Activated naive CD4-positive, alpha-beta T cell treated with anti-CD3 and anti-CD28 coated beads, Interleukin-2, amount 50 U/mL, for 72 hours (primary cell): ENCODE results near the gene APIP. TPM values are rescaled to one million over a fixed set of nuclear protein-coding genes. Genes with fewer than 3 reads are reported as not detected.

Source experiments
- ATAC-seq, 2 donors: fragments of 150-1000 bp; cut with Tn5 transposase; 2 replicates each; pipeline ENCODE4 v1.10.0; 2021; ENCODE audit warnings: mild to moderate bottlenecking in 2 of 2, moderate library complexity in 2 of 2
- DNase-seq, 2 donors: peaks; one replicate each; pipeline ENCODE4 v3.0.0; 2021 to 2022; ENCODE audit warnings: low spot score in 2 of 2
- H3K27ac Mint-ChIP-seq, 2 donors: one replicate each; pipeline ENCODE4 v1.8.0; 2022; ENCODE audit warnings: mild to moderate bottlenecking in 2 of 2, mixed read lengths in 2 of 2
- H3K36me3 Mint-ChIP-seq, 2 donors: one replicate each; pipeline ENCODE4 v1.8.0; 2022; ENCODE audit warnings: mixed read lengths in 2 of 2
- H3K9me3 Mint-ChIP-seq, 2 donors: one replicate each; pipeline ENCODE4 v1.8.0; 2022; ENCODE audit warnings: mixed read lengths in 2 of 2
- total RNA-seq, 2 donors: library from RNA; stranded (reverse); gene quantifications; one replicate each; pipeline ENCODE4 v1.2.3, GENCODE V29; 2022

Gene APIP, protein sequence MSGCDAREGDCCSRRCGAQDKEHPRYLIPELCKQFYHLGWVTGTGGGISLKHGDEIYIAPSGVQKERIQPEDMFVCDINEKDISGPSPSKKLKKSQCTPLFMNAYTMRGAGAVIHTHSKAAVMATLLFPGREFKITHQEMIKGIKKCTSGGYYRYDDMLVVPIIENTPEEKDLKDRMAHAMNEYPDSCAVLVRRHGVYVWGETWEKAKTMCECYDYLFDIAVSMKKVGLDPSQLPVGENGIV
- total RNA-seq = 10 to 100 TPM; 29.4 to 30.1 TPM

DNA sequence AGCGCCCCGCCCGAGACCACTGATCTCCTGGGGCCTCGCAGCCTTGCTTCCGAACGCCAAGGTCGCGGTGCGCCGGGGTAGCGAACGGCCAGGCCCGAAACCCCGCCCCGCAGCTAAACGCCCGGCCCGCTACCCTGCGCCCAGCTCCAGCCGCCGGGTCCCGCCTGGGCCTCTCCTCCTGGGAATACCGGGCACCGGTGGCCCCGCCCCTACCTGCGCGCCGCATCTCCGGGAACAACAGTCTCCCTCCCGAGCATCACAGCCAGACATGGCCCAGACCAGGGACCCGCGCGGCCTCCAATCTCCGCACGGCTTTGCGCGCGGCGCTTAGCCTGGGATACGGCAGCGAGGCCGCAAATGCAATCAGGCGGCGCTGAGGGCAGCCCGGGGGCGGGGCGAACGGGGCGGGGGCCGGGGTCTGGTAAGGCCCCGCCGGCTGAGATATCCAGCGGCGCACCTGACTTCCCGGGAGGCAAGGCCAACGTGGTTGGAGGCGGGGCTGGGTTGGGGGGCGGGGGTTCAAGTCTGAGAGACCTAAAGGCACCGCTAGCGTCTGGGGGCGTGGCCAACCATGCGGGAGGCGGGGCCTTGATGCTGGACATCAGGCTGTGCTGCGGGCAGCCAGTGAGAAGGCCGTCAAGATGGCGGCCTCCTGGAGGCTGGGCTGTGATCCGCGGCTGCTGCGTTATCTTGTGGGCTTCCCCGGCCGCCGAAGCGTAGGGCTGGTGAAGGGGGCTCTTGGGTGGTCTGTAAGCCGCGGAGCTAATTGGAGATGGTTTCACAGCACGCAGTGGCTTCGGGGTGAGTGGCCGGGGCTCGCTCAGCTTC lies at the start of gene APIP, which contains the start of gene PDHX:
Gene APIP, minus strand, starts transcription at position 365 of the 828 bp plus-strand sequence. Its CDS starts 95 bp downstream, at position 270.
Gene PDHX, plus strand, starts transcription at position 604 of the 828 bp plus-strand sequence. Its CDS starts 38 bp downstream, at position 642.
- Mint-ChIP-seq H3K9me3 (peaks cover 0 to 5% of the 10 kb centered on the region in 2 donors), H3K36me3 (peaks cover 20 to 31% of the 10 kb centered on the region in 2 donors), H3K27ac (peak within 1 kb of the TSS; percentile 98 to 99)
- ATAC-seq (peak; percentile 91 to 94), DNase-seq (peak; percentile 96 to 97)

DNA sequence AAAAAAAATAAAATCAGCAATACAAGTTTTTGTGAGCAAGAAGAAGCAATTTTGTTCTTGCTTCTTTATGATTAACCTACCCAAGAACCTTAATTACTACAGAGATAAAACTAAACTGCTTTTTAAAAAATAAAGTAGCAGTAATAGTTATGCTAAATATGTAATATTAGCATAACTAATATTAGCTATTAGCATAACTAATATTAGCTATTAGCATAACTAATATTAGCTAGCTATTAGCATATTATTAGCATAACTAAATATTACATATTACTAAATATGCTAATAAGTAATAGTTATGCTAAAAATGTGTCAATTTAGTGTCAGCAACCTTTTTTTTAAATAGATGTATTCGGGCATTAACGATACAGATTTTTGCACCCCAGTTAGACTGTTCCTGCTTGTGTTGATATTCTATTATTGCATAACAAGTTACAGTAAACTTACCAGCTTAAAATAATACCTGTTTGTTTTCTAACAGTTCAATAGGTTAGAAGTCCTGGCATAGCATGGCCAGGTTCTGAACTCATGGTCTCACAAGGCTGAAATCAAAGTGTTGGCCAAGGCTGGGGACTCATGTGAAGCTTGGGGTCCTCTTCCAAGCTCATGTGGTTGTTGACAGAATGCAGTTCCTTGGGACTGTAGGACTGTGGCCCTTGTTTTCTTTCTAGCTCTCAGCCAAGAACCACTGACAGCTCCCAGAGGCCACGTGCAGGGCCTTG lies 48.6 kb upstream of the APIP start:
- no peak overlapping the region for H3K27ac Mint-ChIP-seq
- DNase-seq = no peak
- no peaks in the 10 kb centered on the region for H3K9me3 Mint-ChIP-seq
- H3K36me3 Mint-ChIP-seq = peaks cover 4 to 11% of the 10 kb centered on the region in 2 donors
- ATAC-seq = no peak

DNA sequence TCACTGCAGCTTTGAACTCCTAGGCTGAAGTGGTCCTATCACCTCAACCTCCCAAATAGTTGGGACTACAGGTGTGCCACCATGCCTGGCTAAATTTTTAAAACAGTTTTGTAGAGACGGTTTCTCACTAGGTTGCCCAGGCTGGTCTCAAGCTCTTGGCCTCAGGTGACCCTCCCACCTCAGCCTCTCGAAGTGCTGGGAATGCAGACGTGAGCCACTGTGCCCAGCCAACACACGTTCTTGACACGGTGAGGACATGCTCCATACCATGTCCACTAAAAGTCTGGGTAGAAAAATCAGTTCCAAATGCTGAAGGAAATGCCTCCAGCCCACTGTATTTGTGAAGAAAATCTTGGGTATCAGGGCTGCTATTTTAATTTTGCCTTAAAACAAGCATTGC lies 47.2 kb upstream of the APIP start:
- no peak overlapping the region for H3K27ac Mint-ChIP-seq
- ATAC-seq (no peak), DNase-seq (no peak)

DNA sequence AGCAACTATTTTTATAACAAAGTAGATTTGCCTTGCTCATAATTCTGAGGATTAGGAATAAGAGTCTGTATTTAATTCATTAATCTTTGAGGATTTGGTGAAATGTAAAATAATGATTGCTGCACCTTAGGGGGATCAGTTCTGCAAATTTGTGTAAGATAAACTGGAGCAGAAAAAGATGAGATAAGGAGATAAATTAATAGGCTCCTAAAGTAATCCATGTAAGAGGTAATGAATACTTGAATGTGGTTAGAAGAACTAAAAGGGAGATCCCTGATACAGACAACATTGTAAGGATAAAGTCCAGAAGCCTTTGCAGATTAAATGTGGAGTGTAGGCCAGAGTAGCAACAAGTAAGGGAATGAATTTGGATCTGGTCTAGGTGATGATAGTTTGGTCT lies 45.9 kb upstream of the APIP start:
- ATAC-seq (no peak), DNase-seq (no peak)
- Mint-ChIP-seq H3K27ac (no peak overlapping the region), H3K36me3 (peaks cover 0 to 4% of the 10 kb centered on the region in 2 donors), H3K9me3 (no peaks in the 10 kb centered on the region)

More for the DNA sequence above, 47.2 kb upstream of the APIP start:
- Mint-ChIP-seq H3K36me3 (peaks cover 0 to 4% of the 10 kb centered on the region in 2 donors), H3K9me3 (no peaks in the 10 kb centered on the region)

DNA sequence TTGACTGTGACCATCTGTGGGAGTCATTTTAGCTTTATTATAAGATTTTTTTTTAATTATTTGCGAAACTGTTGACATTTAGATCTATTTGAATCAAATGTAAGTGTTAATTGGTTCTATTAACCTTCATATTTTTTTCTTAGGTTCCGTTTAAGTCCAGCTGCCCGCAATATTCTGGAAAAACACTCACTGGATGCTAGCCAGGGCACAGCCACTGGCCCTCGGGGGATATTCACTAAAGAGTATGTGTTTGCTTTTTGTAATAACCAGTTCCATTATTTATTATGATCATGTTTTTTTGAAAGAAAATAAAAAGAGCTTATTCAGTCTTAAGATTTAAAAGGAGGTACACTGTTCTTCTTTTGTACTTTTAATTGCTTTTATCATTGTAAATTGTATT lies 44.1 kb upstream of the APIP start:
- peaks cover 0 to 4% of the 10 kb centered on the region in 2 donors for H3K36me3 Mint-ChIP-seq
- DNase-seq = no peak
- H3K9me3 Mint-ChIP-seq = no peaks in the 10 kb centered on the region
- no peak overlapping the region for H3K27ac Mint-ChIP-seq
- ATAC-seq = no peak

DNA sequence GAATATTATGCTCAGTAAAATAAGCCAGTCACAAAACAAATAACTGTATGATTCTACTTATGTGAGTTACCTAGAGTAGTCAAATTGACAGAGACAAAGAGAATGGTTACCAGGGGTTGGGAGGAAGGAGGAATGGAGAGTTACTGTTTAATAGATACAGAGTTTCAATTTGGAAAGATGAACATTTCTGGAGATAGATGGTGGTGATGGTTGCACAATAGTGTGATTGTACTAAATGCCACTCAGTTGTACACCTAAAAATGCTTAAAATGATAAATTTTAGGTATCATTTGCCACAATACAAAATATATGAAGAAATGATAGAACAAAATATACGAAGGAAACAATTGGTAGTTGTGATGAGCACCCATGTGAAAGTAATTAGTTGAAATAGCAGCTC lies 43.6 kb upstream of the APIP start:
- ATAC-seq (no peak), DNase-seq (no peak)
- H3K27ac Mint-ChIP-seq = no peak overlapping the region
- H3K36me3 Mint-ChIP-seq = peaks cover 0 to 4% of the 10 kb centered on the region in 2 donors
- no peaks in the 10 kb centered on the region for H3K9me3 Mint-ChIP-seq

DNA sequence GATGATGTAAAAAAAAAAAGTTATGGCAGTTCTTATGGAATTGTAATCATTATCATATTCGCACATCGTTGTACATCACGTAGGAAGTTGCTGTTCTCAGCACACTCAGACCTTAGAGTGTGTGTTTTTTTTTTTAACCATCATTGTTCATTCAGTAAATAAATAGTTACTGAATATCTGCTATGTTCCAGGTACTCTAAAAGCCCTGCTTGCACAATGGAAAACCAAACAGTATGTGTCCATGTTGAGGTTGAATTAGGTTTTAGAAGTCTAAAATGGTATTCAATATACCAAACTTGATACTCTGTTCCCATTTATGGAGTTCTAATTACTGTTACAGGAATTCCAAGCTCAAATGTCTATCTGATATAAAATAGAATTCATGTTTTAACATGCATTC lies 41.4 kb upstream of the APIP start:
- no peak overlapping the region for H3K27ac Mint-ChIP-seq
- ATAC-seq = no peak
- H3K36me3 Mint-ChIP-seq = peaks cover 0 to 4% of the 10 kb centered on the region in 2 donors
- H3K9me3 Mint-ChIP-seq = no peaks in the 10 kb centered on the region
- no peak for DNase-seq

DNA sequence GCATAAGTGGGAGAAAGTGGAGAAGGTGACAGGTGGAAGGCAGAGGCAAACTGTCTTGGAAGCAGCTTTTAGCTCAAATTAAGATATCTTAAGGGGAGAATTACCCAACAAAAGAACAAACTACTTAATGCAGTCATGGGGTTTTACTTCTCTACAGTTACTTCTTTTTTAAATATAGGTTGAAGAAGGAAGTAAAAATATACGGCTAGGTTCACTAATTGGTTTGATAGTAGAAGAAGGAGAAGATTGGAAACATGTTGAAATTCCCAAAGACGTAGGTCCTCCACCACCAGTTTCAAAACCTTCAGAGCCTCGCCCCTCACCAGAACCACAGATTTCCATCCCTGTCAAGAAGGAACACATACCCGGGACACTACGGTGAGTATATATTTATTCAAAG lies 41.0 kb upstream of the APIP start:
- no peak for DNase-seq
- no peaks in the 10 kb centered on the region for H3K9me3 Mint-ChIP-seq
- ATAC-seq = no peak

DNA sequence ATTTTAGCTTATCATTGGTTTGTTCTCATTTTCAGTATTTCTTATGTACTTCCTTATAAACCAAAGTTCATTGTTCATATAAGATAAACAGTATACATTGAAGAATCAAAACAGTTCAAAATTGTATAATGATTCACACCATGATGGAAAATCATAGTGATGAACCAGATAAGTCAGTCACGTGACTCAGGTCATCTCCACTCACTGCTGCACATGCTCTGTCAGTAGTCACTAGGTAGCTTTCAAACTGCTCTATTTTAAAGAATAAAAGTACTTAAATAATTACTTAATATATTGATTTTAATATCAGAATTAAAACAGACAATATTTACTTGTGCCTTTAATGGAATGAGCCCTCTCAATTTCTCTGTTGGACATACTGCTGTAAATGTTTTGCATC lies 37.8 kb upstream of the APIP start:
- H3K27ac Mint-ChIP-seq = no peak overlapping the region
- DNase-seq = no peak
- ATAC-seq = peak in 1 of 2 donors; percentile 44
- H3K36me3 Mint-ChIP-seq = no peaks in the 10 kb centered on the region
- H3K9me3 Mint-ChIP-seq = no peaks in the 10 kb centered on the region

More for the DNA sequence above, 41.0 kb upstream of the APIP start:
- Mint-ChIP-seq H3K27ac (peak overlapping the region in 1 of 2 donors; percentile 3), H3K36me3 (peaks cover 0 to 4% of the 10 kb centered on the region in 2 donors)

DNA sequence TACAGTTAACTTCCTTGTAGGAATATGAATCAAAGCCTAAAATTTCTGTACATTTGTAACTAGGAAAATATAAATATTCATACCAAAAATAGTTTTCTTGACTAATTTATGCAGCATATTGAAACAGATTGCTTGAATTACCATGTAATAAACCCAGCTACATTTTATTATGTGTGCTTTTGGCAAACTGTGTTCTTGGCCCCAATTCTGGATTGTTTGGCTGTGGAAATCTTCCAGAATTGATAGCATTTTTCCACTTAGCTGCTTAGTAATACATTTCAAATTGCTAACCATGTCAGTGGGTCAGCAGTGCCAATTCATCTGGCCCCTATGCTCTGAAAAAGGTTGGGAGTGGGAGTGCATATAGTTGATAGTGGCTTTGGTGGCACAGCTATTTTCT lies 32.5 kb upstream of the APIP start:
- ATAC-seq (no peak), DNase-seq (no peak)
- peaks cover 0 to 6% of the 10 kb centered on the region in 2 donors for H3K9me3 Mint-ChIP-seq

DNA sequence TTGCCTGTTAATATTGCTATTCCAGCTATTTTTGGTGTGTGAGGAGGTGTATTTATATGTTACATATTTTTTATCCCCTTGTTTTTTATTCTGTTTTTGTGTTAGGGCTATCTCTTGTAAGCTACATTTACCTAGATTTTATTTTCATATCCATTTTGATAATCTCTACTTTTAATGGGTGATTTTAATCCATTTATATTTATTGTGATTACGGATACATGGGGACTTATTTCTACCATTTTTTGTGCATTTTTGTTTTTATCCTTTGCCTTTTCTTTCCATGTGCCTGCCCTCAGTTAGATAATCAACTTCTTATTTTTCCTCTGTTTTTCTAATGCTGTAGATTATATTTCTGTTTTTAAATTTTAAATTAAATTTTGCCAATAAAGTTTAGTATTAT lies 28.5 kb upstream of the APIP start:
- Mint-ChIP-seq H3K9me3 (peaks cover 0 to 6% of the 10 kb centered on the region in 2 donors), H3K36me3 (peaks cover 0 to 7% of the 10 kb centered on the region in 2 donors), H3K27ac (no peak overlapping the region)
- DNase-seq (no peak), ATAC-seq (no peak)

More for the DNA sequence above, 32.5 kb upstream of the APIP start:
- no peak overlapping the region for H3K27ac Mint-ChIP-seq
- peaks cover 0 to 7% of the 10 kb centered on the region in 2 donors for H3K36me3 Mint-ChIP-seq

DNA sequence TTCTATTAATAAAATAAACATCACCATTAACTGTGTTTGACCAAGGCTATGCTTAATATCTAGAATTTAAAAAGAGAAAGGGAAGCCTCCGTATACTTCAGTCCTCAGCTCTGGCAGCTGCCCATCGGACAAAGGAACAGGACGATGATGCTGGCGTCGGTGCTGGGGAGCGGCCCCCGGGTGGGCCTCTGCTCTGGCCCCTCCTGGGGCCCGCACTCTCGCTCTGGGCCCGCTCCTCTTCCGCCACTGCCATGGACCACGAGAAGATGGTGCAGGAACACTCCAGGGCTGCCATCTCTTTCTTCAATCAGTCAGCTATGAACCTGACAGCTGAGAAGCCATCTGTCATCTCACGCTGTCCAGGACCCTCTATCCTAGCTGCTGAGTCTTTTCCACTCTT lies 25.5 kb upstream of the APIP start:
- no peak for ATAC-seq
- no peak for DNase-seq
- Mint-ChIP-seq H3K27ac (no peak overlapping the region), H3K9me3 (peaks cover 0 to 6% of the 10 kb centered on the region in 2 donors), H3K36me3 (peaks cover 0 to 7% of the 10 kb centered on the region in 2 donors)

DNA sequence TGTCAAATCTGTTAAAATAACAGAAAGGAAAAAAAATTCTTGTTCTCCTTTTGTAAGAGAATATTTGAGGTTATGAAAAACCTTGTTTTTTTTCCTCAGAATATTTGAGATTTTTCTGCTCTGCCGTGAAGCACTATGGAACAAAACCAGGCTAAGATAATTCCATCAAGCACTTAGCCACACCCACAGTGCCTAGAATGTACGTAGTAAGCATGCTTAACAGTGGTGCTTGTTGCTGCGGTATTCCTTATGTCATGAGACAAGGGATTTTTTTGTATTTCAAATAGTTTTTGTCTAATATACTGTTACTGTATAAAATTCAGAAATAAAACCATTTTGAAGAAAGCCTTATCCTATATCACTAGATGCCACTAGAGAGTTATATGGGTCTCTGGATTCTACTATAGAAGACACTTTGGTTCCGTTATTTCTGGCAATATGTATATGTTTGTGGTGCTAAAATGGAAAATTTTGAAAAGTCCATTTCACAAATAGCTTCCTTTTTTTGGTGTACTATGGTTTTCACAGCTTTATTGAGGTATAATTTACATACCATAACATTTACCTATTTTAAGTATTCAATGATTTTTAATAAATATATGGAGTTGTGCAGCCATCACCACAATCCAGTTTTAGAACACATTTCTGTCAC lies 24.0 kb upstream of the APIP start:
- H3K9me3 Mint-ChIP-seq = peaks cover 0 to 9% of the 10 kb centered on the region in 2 donors
- H3K27ac Mint-ChIP-seq = no peak overlapping the region
- DNase-seq = no peak
- no peak for ATAC-seq
- peaks cover 0 to 20% of the 10 kb centered on the region in 2 donors for H3K36me3 Mint-ChIP-seq

DNA sequence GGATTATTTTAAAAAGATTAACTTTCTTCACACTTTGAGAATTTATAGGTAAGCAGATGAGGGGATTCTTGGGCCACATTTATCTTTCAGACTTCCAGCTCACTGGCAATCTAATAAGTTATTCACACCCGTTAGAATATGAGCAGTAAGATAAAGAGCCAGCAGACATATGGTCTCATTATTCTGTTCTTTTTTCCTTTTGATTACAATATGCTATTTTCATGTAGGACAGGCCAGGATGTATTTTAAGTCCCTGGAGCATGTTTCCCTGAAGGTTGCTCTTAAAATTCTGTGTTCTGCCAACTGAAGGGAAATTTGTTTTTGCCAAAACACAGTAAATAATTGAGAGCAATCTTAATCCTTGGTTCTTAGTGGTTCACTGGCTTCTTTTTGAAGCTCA lies 22.4 kb upstream of the APIP start:
- H3K36me3 Mint-ChIP-seq = peaks cover 0 to 13% of the 10 kb centered on the region in 2 donors

DNA sequence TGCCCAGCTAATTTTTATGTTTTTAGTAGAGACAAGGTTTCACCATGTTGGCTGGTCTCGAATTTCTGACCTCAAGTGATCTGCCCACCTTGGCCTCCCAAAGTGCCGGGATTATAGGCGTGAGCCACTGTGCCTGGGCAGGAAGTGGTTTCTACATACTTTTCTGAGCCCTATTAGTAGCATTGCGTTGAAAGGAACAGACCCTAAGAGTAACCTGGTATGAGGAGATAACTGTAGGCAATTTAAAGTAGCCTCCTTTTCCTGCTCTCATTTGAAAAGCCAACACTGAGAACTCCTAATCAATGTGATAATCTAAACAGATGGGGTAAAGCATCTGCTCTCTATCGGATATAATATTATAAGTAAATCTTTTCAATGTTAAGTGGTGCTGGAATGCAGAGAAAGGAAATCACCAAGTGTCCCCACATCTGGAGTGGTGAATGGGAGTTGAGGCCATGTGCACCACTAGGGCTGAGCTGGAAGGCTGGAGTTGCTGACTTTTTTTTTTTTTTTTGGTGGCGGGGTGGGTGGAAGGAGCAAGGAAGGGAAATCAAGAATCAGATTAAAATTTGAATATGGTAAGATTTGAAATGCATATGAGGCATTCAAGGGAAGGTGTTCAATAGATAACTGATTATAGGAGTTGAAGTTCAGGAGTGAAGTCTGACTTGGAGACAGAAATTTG lies 20.9 kb upstream of the APIP start:
- DNase-seq (no peak), ATAC-seq (no peak)
- Mint-ChIP-seq H3K27ac (peak overlapping the region in 1 of 2 donors; percentile 6), H3K36me3 (peaks cover 0 to 19% of the 10 kb centered on the region in 2 donors), H3K9me3 (peaks cover 0 to 3% of the 10 kb centered on the region in 2 donors)

More for the DNA sequence above, 22.4 kb upstream of the APIP start:
- H3K9me3 Mint-ChIP-seq = peaks cover 0 to 3% of the 10 kb centered on the region in 2 donors
- H3K27ac Mint-ChIP-seq = no peak overlapping the region
- DNase-seq = no peak
- ATAC-seq = no peak
